GM18505 (cell line): ENCODE results near the gene DDX54.
"Not testable (repeated sequence)": the region's sequence is repeated elsewhere in the genome, so short reads cannot be mapped to it uniquely, and the experiment has no call there.

ENCODE experiments used
- ATAC-seq: cut with Tn5 transposase; IDR thresholded peaks from one replicate; pipeline ENCODE4 v1.9.1; 2021; ENCODE audit not compliant: unreplicated experiment
- POLR2A ChIP-seq: IDR thresholded peaks from 4 replicates; pipeline ENCODE4 v1.6.1; 2011; ENCODE audit warnings: borderline replicate concordance; ENCODE audit not compliant: insufficient read depth, insufficient read length; ENCODE audit errors: extremely low read depth

Gene DDX54

GRCh38 chr12:113129664-113130456 lies 55.4 kb downstream of the DDX54 start:
- TF ChIP-seq POLR2A = no peak

GRCh38 chr12:113128802-113129663 lies 56.2 kb downstream of the DDX54 start:
- ATAC-seq = no peak
- TF ChIP-seq POLR2A = no peak

More at GRCh38 chr12:113129664-113130456, 55.4 kb downstream of the DDX54 start:
- ATAC-seq = no peak

GRCh38 chr12:113127791-113128199 lies 57.5 kb downstream of the DDX54 start:
- TF ChIP-seq POLR2A = no peak
- no peak for ATAC-seq

- no peak for ATAC-seq
Observed at GRCh38 chr12:113120670-113121370, 64.5 kb downstream of the DDX54 start.

GRCh38 chr12:113119980-113120669 lies 65.2 kb downstream of the DDX54 start:
- no peak for TF ChIP-seq POLR2A
- no peak for ATAC-seq

More at GRCh38 chr12:113120670-113121370, 64.5 kb downstream of the DDX54 start:
- no peak for TF ChIP-seq POLR2A

GRCh38 chr12:113118142-113118541 lies 67.1 kb downstream of the DDX54 start:
- ATAC-seq = no peak
- no peak for TF ChIP-seq POLR2A

- not testable (repeated sequence) for ATAC-seq
Observed at GRCh38 chr12:113117684-113118083, 67.6 kb downstream of the DDX54 start.

GRCh38 chr12:113116875-113117274 lies 68.4 kb downstream of the DDX54 start:
- no peak for ATAC-seq
- no peak for TF ChIP-seq POLR2A

- no peak for ATAC-seq
- no peak for TF ChIP-seq POLR2A
Observed at GRCh38 chr12:113115455-113116126, 69.7 kb downstream of the DDX54 start.

- no peak for ATAC-seq
- no peak for TF ChIP-seq POLR2A
Observed at GRCh38 chr12:113114447-113115178, 70.7 kb downstream of the DDX54 start.

GRCh38 chr12:113113397-113113796 lies 71.9 kb downstream of the DDX54 start:
- TF ChIP-seq POLR2A = no peak
- ATAC-seq = no peak
